Activated T-helper 17 cell treated with anti-CD3 and anti-CD28 coated beads, Interleukin-2, amount 50 U/mL, for 72 hours (primary cell): ENCODE measurements around the gene KLHL18. TPM values are rescaled to one million over a fixed set of nuclear protein-coding genes. Genes with fewer than 3 reads are reported as not detected.
A peak's percentile ranks its signal among the peaks of the same experiment; 100 is the strongest.
"Not testable (repeated sequence)": the region's sequence is repeated elsewhere in the genome, so short reads cannot be mapped to it uniquely, and the experiment has no call there.

Experiments used
- ATAC-seq: fragments of 150-1000 bp; cut with Tn5 transposase; replicated peaks from 2 replicates; pipeline ENCODE4 v1.10.0; 2021; ENCODE audit warnings: mild to moderate bottlenecking, moderate library complexity
- H3K27ac Mint-ChIP-seq: one replicate; pipeline ENCODE4 v1.8.0; 2022; ENCODE audit warnings: mixed read lengths
- H3K27me3 Mint-ChIP-seq: one replicate; pipeline ENCODE4 v1.8.0; 2022; ENCODE audit warnings: mixed read lengths
- H3K36me3 Mint-ChIP-seq: one replicate; pipeline ENCODE4 v1.8.0; 2022; ENCODE audit warnings: low read depth, mild to moderate bottlenecking, mixed read lengths
- H3K4me1 Mint-ChIP-seq: one replicate; pipeline ENCODE4 v1.8.0; 2022; ENCODE audit warnings: mixed read lengths
- H3K4me3 Mint-ChIP-seq: one replicate; pipeline ENCODE4 v1.8.0; 2022; ENCODE audit warnings: mild to moderate bottlenecking, mixed read lengths
- H3K9me3 Mint-ChIP-seq: one replicate; pipeline ENCODE4 v1.8.0; 2022; ENCODE audit warnings: mixed read lengths
- total RNA-seq, 2 donors: library from RNA; stranded (reverse); gene quantifications; one replicate each; pipeline ENCODE4 v1.2.3, GENCODE V29; 2022

KLHL18 gene
- total RNA-seq, 2 donors from 2014 or later, result 19.1 to 54.8 TPM

DNA sequence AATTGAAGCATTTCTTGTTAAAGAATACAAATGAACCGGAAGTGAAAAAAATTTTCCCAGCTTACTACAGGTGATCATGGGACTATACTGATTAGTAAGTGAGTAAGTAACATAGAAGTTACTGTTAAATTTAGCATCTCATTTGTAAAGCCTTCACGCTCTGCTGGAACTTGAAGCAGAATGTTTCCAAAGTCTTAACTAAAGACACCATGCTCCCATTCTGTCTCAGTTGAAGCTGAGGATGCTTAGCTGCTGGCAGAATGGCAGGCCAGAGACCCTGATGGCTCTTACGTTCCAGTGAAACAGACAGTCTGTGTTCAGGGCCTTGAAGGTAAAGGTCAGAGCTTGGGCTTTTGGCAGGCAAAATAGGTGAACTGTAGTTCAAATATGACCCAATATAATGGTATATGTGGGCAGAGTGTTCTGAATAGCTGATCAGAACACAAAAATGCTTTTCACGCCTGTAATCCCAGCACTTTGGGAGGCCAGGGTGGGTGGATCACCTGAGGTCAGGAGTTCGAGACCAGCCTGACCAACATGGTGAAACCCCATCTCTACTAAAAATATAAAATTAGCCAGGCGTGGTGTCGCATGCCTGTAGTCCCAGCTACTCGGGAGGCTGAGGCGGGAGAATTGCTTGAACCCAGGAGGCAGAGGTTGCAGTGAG lies 9.1 kb downstream of the KLHL18 start:
- H3K36me3 Mint-ChIP-seq, result peaks cover 60% of the 10 kb centered on the region
- H3K27me3 Mint-ChIP-seq, H3K27ac Mint-ChIP-seq, ATAC-seq, H3K9me3 Mint-ChIP-seq, H3K4me3 Mint-ChIP-seq: not testable (repeated sequence)
- H3K4me1 Mint-ChIP-seq, result peaks cover 29% of the 10 kb centered on the region

DNA sequence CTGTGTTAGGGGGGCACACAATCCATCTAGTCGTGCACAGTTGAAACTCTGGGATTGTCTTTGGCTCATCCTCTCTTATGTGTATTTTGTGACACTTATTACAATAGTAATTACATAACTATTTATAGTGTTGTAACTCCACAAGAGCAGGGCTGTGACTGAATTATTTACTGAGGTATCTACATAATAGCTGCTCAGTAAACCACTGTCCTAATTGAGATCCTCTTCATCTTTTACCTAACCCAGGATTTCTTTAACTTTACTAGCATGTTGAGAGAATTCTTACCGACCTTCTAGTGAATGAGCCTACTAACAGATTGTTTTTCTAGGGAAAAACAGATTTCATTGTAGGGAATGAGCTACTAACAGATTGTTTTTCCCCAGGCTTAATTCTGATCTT lies 11.1 kb downstream of the KLHL18 start:
- Mint-ChIP-seq H3K4me3 (no peak overlapping the region), H3K9me3 (no peaks in the 10 kb centered on the region), H3K4me1 (peaks cover 34% of the 10 kb centered on the region), H3K36me3 (peaks cover 58% of the 10 kb centered on the region), H3K27ac (no peak overlapping the region), H3K27me3 (no peaks in the 10 kb centered on the region)
- no peak for ATAC-seq

DNA sequence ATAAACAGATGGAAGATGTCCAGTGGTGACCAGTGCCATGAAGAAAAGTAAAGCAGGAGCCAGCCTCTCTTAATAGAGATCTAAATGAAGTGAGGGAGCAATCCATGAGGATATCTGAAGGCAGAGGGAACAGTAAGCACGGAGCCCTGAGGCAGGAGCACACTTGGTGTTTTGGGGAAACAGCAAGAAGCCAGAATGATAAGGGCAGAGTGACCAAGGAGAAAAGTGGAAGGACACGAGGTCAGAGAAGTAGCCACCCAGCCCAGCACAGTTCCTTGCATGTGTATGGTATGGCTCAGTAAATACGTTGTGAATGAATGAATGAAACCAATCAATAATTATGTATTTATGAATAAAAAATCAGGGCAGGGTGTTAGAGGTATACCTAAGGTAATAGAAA lies 11.6 kb downstream of the KLHL18 start:
- no peak overlapping the region for H3K27ac Mint-ChIP-seq
- H3K4me1 Mint-ChIP-seq, result peaks cover 34% of the 10 kb centered on the region
- H3K4me3 Mint-ChIP-seq, result no peak overlapping the region
- H3K36me3 Mint-ChIP-seq, result peaks cover 53% of the 10 kb centered on the region
- no peaks in the 10 kb centered on the region for H3K9me3 Mint-ChIP-seq
- no peak for ATAC-seq
- no peaks in the 10 kb centered on the region for H3K27me3 Mint-ChIP-seq

DNA sequence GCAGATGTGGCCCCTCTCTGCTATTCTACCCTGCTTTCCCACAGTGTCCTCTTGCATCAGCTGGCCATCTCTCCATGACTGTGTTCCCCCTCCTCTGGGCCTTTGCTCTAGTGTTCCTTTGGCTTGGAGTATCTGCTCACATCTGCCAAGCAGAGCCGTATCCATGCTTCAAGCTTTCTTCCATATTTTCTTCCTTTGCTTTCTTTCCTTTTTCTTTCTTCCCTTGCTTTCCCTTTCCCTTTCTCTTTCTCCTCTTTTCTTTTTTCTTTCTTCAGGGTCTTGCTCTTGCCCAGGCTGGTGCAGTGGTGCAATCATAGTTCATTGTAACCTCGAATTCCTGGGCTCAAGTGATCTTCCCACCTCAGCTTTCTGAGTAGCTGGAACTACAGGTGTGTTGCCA lies 12.6 kb downstream of the KLHL18 start:
- Mint-ChIP-seq H3K27me3 (no peaks in the 10 kb centered on the region), H3K27ac (peak overlapping the region; percentile 32), H3K4me1 (peaks cover 34% of the 10 kb centered on the region), H3K9me3 (no peaks in the 10 kb centered on the region), H3K4me3 (no peak overlapping the region), H3K36me3 (peaks cover 44% of the 10 kb centered on the region)
- no peak for ATAC-seq

DNA sequence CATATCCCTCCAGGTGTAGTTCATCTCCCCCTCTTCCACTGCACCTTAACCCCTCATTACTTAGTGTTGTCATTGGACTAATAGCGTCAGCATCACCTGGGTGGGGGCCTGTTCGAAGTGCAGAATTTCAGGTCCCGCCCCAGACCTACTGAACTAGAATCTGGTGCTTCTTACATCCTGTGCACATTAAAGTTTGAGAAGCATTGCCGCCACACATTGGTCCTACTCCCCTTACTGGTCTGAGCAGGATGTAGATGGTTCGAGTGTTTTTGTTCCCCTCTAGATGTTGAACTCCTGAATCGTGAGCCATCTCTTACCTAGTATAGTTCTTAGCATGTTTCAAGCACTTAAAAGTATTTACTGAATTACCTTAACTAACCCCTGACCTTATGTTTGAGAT lies 13.2 kb downstream of the KLHL18 start:
- H3K36me3 Mint-ChIP-seq, result peaks cover 41% of the 10 kb centered on the region
- no peak overlapping the region for H3K4me3 Mint-ChIP-seq
- no peaks in the 10 kb centered on the region for H3K27me3 Mint-ChIP-seq
- no peaks in the 10 kb centered on the region for H3K9me3 Mint-ChIP-seq
- H3K27ac Mint-ChIP-seq, result peak overlapping the region; percentile 46
- no peak for ATAC-seq
- peaks cover 34% of the 10 kb centered on the region for H3K4me1 Mint-ChIP-seq

DNA sequence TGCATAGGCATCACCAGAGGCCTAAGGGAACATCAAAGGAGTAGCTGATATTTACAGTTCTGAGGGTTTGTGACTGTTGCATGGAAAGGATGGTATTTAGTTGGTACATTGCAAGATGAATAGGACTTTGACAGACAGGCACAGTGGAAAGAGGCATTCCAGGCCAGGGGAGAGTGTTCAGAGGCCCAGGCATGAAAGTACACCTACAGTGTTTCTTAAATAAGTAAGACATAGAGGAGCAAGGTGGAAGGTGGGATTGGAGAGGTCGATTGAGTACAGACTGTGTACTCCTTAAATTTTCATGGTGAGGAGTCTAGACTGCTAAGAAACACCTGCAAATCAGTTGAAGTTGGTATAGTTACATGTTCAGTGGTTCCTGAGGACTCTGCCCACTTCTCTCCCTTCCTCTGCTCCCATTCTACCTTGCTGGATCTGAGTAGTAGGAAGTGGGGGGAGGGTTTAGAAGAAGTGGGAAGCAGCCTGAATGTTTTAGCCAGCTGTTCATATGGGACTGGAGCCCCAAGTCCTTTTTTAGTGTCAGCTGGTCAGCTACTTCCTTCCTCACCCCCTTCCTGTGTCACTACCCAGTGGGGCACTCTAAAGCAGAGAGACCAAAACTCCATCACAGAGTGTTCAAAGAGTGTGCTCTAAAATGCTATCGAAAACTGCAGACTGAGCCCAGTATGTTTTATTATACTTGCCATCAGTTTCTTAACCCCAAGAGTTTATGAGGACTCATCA lies 14.0 kb downstream of the KLHL18 start:
- no peaks in the 10 kb centered on the region for H3K9me3 Mint-ChIP-seq
- no peaks in the 10 kb centered on the region for H3K27me3 Mint-ChIP-seq
- H3K4me3 Mint-ChIP-seq, result no peak overlapping the region
- ATAC-seq, result no peak
- H3K36me3 Mint-ChIP-seq, result peaks cover 48% of the 10 kb centered on the region
- peaks cover 34% of the 10 kb centered on the region for H3K4me1 Mint-ChIP-seq
- H3K27ac Mint-ChIP-seq, result peak overlapping the region; percentile 46

DNA sequence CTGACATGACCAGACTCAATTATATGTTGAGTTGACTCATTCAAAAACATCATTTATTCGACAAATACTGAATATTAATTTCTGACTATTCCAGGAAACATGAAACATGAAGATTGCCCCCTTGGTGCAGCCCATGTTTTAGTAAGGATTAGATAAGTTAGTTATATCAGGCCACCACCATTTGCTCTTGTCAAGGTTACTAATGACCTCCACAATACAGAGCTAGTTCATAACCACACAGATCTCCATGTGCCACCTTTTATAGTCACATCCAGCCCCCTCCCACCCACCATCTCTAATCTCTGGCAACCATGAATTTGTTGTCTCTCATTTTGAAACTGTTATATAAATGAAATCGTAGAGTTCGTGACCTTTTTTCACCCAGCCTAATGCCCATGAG lies 15.7 kb downstream of the KLHL18 start:
- ATAC-seq, result no peak
- peaks cover 65% of the 10 kb centered on the region for H3K36me3 Mint-ChIP-seq
- no peaks in the 10 kb centered on the region for H3K27me3 Mint-ChIP-seq
- no peaks in the 10 kb centered on the region for H3K9me3 Mint-ChIP-seq
- H3K27ac Mint-ChIP-seq, result no peak overlapping the region
- H3K4me3 Mint-ChIP-seq, result no peak overlapping the region
- H3K4me1 Mint-ChIP-seq, result peaks cover 39% of the 10 kb centered on the region

DNA sequence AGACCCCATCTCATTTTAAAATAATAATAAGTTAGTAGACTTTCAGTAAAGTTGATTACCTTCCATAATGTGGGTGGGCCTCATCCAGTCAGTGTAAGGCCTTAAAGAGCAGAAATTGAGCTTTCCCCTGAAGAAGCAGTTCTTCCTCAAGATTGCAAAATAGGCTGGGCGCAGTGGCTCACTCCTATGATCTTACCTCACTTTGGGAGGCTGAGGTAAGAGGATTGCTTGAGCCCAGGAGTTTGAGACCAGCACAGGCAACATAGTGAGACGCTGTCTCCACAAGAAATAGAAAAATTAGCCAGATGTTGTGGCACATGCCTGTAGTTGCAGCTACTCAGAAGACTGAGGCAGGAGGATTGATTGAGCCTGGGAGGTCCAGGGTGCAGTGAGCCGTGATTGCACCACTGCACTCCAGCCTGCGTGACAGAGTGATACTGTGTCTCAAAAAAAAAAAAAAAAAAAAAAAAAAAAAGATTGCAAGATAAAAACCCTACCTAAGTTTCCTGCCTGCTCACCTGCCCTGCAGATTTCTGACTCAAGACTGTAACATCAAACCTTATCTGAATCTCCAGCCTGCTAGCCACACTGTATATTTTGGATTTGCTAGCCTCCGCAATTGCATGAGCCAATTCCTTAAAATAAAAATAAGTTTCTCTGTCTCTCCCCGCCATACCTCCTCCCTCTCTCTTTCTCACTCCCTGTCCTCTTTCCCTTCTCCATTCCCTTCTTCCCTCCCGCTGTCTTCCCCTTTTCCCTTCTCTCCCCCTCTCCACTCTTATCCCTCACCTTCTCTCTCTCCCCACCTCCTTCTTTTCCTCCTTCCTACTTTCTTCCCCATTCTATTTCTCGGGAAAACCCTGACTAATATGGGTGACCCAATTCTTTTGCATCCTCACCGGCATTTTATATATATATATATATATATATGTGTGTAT lies 16.9 kb downstream of the KLHL18 start:
- Mint-ChIP-seq H3K27ac (no peak overlapping the region), H3K4me1 (peaks cover 35% of the 10 kb centered on the region), H3K4me3 (no peak overlapping the region), H3K9me3 (no peaks in the 10 kb centered on the region), H3K36me3 (peaks cover 60% of the 10 kb centered on the region), H3K27me3 (no peaks in the 10 kb centered on the region)
- no peak for ATAC-seq

DNA sequence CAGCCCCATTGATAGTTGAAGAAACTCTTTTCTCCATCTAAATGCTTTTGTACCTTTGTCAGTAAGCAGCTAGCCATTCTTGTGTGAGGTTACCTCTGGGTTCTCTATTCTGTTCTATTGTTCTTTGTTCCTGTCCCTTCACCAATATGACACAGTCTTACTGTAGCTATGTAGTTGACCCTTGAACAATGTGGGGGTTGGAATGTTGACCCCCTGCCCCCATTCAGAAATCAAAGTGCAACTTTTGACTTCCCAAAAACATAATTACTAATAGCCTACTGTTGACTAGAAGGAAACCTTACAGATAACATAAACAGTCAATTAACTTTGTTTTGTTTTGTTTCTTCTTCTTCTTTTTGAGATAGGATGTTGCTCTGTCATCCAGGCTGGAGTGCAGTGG lies 18.7 kb downstream of the KLHL18 start:
- Mint-ChIP-seq H3K36me3 (peaks cover 67% of the 10 kb centered on the region), H3K4me1 (peaks cover 26% of the 10 kb centered on the region), H3K27ac (no peak overlapping the region), H3K9me3 (no peaks in the 10 kb centered on the region), H3K27me3 (no peaks in the 10 kb centered on the region), H3K4me3 (no peak overlapping the region)
- ATAC-seq, result no peak

DNA sequence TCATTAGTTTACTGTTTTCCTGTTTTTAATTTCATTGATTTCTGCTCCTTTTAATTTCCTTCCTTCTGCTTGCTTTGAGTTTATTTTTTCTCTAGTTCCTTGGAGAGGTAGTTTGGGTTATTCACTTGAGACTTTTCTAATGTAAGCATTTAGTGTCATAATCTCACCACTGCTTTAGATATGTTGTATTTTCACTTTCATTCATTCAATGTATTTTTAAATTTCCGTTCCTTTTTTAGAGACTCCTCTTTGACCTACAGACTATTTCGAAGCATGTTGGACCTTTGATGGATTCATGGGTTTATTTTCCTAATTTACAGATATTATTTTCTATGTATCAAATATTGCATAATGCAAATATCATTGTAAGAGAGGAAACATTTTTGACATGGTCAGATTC lies 23.3 kb downstream of the KLHL18 start:
- Mint-ChIP-seq H3K9me3 (no peaks in the 10 kb centered on the region), H3K36me3 (peaks cover 65% of the 10 kb centered on the region), H3K4me1 (peaks cover 14% of the 10 kb centered on the region), H3K27ac (no peak overlapping the region), H3K27me3 (no peaks in the 10 kb centered on the region), H3K4me3 (no peak overlapping the region)
- ATAC-seq, result no peak

DNA sequence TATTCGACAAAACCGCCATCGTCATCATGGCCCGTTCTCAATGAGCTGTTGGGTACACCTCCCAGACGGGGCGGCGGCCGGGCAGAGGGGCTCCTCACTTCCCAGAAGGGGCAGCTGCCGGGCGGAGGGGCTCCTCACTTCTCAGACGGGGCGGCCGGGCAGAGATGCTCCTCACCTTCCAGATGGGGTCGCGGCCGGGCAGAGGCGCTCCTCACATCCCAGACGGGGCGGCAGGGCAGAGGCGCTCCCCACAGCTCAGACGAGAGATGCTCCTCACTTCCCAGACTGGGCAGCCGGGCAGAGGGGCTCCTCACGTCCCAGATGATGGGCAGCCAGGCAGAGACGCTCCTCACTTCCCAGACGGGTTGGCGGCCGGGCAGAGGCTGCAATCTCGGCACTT lies 26.5 kb downstream of the KLHL18 start:
- not testable (repeated sequence) for H3K4me3 Mint-ChIP-seq, H3K9me3 Mint-ChIP-seq, ATAC-seq, H3K27ac Mint-ChIP-seq, H3K27me3 Mint-ChIP-seq
- Mint-ChIP-seq H3K4me1 (peaks cover 15% of the 10 kb centered on the region), H3K36me3 (peaks cover 51% of the 10 kb centered on the region)

DNA sequence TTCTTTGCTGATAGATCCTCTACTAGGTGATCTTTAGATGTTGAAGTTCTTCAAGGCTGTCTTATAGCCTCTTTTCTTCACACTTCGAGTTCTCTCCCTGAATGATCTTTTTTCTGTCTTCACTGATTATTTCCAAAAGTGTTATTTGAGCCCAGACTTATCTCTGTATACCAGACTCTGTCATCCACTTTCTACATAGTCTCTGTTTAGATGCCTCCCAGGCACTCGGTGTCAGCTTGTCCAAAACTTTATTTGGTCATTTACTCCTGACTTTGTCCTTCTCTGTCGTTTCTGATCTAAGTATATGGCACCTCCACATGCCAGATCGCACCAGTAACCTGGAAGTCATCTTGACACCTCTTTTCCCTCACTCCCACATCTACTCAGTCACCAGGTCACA lies 27.6 kb downstream of the KLHL18 start:
- H3K4me1 Mint-ChIP-seq, result peaks cover 11% of the 10 kb centered on the region
- peak overlapping the region; percentile 0 for H3K27ac Mint-ChIP-seq
- H3K9me3 Mint-ChIP-seq, result no peaks in the 10 kb centered on the region
- H3K36me3 Mint-ChIP-seq, result peaks cover 40% of the 10 kb centered on the region
- no peaks in the 10 kb centered on the region for H3K27me3 Mint-ChIP-seq
- no peak overlapping the region for H3K4me3 Mint-ChIP-seq
- ATAC-seq, result no peak

DNA sequence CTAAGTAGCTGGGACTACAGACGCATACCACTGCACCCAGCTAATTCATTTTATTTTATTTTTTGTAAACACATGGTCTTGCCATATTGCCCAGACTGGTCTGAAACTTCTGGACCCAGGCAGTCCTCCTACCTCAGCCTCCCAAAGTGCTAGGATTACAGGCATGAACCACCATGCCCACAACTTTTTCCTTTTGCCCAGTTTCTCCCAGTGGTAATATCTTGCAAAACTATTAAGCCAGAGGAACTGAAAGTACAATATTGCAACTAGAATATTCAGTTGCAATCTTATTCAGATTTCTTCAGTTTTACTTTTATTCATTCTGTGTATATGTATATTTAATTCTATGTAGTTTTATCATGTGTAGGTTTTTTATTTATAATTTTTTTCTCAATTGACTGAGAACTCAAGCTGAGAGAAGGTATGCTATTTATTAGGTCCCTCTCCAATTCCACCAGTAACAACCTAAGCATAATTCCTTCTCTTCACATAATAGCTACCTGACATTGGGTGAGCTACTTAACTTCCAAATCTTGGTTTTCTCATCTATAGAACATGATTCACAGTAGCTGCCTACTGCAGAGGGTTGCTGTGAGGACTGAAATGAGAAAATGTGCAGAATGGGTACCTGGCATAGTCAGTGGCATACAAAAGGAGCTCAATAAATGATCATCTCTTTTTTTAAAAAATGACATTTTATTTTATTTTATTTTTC lies 30.8 kb downstream of the KLHL18 start:
- Mint-ChIP-seq H3K36me3 (peaks cover 18% of the 10 kb centered on the region), H3K27ac (peak overlapping the region; percentile 35), H3K9me3 (no peaks in the 10 kb centered on the region), H3K4me3 (no peak overlapping the region), H3K4me1 (peaks cover 6% of the 10 kb centered on the region), H3K27me3 (no peaks in the 10 kb centered on the region)
- peak; percentile 80 for ATAC-seq
